HepG2 (cell line): ENCODE data around the gene AP1S3. TPM values are rescaled to one million over a fixed set of nuclear protein-coding genes. Genes with fewer than 3 reads are reported as not detected.

ENCODE experiments used
- DPF2 ChIP-seq: sonication (generic); formaldehyde crosslinking; IDR thresholded peaks from 2 replicates; pipeline ENCODE4 v1.4.0; 2020; ENCODE audit warnings: mild to moderate bottlenecking, low read depth, missing genetic modification reagents, borderline replicate concordance
- EZH2 ChIP-seq: conservative IDR thresholded peaks from 2 replicates; pipeline ENCODE4 v1.6.1; 2012; ENCODE audit warnings: mild to moderate bottlenecking, low read depth, low read length, moderate library complexity
- FOSL2 ChIP-seq: sonication (generic); formaldehyde crosslinking; IDR thresholded peaks from 2 replicates; pipeline ENCODE4 v1.4.0; 2020; ENCODE audit warnings: missing genetic modification reagents
- GTF2F1 ChIP-seq: fragments of 150-350 bp; IDR thresholded peaks from 2 replicates; pipeline ENCODE4 v1.6.1; 2014; ENCODE audit warnings: low read length
- JDP2 ChIP-seq: sonication (generic); formaldehyde crosslinking; IDR thresholded peaks from 2 replicates; pipeline ENCODE4 v1.8.1; 2022; ENCODE audit warnings: missing genetic modification reagents, borderline replicate concordance
- NFE2 ChIP-seq: sonication (generic); formaldehyde crosslinking; IDR thresholded peaks from 2 replicates; pipeline ENCODE4 v1.4.0; 2020; ENCODE audit warnings: missing genetic modification reagents
- STAG1 ChIP-seq: sonication (generic); formaldehyde crosslinking; IDR thresholded peaks from 2 replicates; pipeline ENCODE4 v1.4.0; 2020; ENCODE audit warnings: missing genetic modification reagents
- TRIM24 ChIP-seq: sonication (generic); formaldehyde crosslinking; IDR thresholded peaks from 2 replicates; pipeline ENCODE4 v1.8.0; 2022; ENCODE audit warnings: mild to moderate bottlenecking, missing genetic modification reagents
- ZNF431 ChIP-seq: sonication (generic); formaldehyde crosslinking; IDR thresholded peaks from 2 replicates; pipeline ENCODE4 v1.9.0; 2022; ENCODE audit warnings: missing genetic modification reagents, low read depth, mild to moderate bottlenecking, borderline replicate concordance
- ZNF781 ChIP-seq: sonication (generic); formaldehyde crosslinking; IDR thresholded peaks from 2 replicates; pipeline ENCODE4 v1.5.1; 2020; ENCODE audit warnings: borderline replicate concordance, mild to moderate bottlenecking, missing genetic modification reagents; ENCODE audit errors: not compliant biosample characterization
- polyA plus RNA-seq, 8 experiments: library from polyadenylated mRNA; depleted of rRNA in 3 of 8; stranded (reverse) in 7 of 8; unstranded in 1 of 8; fragments of >200 nt; fragmentation: Illumina TruSeq in 4 of 8; extraction: Trizol in 4 of 8; gene quantifications; 2 replicates each; pipeline versions ENCODE4 v1.2.1 to v1.2.3, GENCODE V29; 2011 to 2016; ENCODE audit warnings: low read depth in 4 of 8, missing spikeins in 1 of 8, mixed read lengths in 1 of 8; ENCODE audit not compliant: insufficient read depth in 1 of 8
- total RNA-seq, 5 experiments: library from RNA; depleted of rRNA; stranded (reverse); fragments of >200 nt; fragmentation: Illumina TruSeq; extraction: Trizol; gene quantifications; 2 replicates each; pipeline ENCODE4 v1.2.3, GENCODE V29; 2016; ENCODE audit warnings: low read depth in 1 of 5
- TF ChIP-seq, protein P1 (sequence below): sonication (generic); formaldehyde crosslinking; IDR thresholded peaks from 2 replicates; pipeline ENCODE4 v1.4.0; 2020; ENCODE audit warnings: missing genetic modification reagents
- TF ChIP-seq, protein P2 (sequence below): sonication (generic); formaldehyde crosslinking; IDR thresholded peaks from 2 replicates; pipeline ENCODE4 v1.5.1; 2020; ENCODE audit warnings: mild to moderate bottlenecking, missing genetic modification reagents, moderate library complexity
- TF ChIP-seq, protein P3 (sequence below): sonication (generic); formaldehyde crosslinking; IDR thresholded peaks from 2 replicates; pipeline ENCODE4 v1.8.0; 2022; ENCODE audit warnings: mild to moderate bottlenecking, missing genetic modification reagents, moderate library complexity
- TF ChIP-seq, protein P4 (sequence below): sonication (generic); formaldehyde crosslinking; IDR thresholded peaks from 2 replicates; pipeline ENCODE4 v1.9.0; 2021; ENCODE audit warnings: missing genetic modification reagents, borderline replicate concordance
- TF ChIP-seq, protein P5 (sequence below): sonication (generic); formaldehyde crosslinking; IDR thresholded peaks from 2 replicates; pipeline ENCODE4 v1.4.0; 2020; ENCODE audit warnings: mild to moderate bottlenecking, missing genetic modification reagents

Gene AP1S3
- total and polyA plus RNA-seq, 2 of the 13 experiments (the other 11 are each of a cell fraction or from before 2014, with no cell fraction given) = 3.0 to 16.3 TPM

DNA sequence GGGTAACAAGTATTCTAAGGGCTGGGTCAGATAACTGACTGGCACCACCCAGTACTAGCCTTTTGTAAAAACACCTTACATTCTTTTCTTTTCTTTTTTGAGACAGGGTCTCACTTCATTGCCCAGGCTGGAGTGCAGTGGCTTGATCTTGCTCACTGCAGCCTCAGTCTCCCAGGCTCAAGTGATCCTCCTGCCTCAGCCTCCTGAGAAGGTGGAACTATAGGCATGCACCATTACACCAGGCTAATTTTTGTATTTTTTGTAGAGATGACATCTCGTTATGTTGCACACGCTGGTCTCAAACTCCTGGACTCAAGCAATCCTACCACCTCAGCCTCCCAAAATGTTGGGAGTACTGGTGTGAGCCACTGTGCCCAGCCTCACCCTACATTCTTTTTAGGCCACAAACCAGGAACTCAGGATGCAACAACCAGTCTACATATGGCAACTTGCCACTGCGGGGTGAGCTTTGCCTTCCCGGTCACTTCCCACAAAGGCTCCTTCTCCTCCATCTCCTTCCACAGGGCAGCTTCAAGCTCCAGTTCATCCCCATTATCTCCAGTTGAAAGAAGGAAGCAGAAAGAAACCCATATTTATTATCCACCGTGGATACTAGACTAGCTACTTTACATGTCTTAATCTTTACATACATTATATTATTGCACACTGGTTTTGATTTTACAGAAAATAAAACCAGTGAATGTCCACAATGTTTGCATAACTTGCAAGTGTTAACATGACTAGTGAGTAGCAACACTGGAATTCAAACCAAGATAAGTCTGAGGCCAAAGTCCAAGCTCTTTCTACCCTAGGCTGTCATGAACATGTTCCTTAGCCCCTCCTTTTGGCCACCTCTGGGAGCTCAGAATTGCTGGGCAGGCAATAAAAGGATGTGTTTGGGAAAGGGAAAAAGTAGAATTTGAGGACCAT lies 23.7 kb upstream of the AP1S3 start (continued):
- TF ChIP-seq, protein P1, sequence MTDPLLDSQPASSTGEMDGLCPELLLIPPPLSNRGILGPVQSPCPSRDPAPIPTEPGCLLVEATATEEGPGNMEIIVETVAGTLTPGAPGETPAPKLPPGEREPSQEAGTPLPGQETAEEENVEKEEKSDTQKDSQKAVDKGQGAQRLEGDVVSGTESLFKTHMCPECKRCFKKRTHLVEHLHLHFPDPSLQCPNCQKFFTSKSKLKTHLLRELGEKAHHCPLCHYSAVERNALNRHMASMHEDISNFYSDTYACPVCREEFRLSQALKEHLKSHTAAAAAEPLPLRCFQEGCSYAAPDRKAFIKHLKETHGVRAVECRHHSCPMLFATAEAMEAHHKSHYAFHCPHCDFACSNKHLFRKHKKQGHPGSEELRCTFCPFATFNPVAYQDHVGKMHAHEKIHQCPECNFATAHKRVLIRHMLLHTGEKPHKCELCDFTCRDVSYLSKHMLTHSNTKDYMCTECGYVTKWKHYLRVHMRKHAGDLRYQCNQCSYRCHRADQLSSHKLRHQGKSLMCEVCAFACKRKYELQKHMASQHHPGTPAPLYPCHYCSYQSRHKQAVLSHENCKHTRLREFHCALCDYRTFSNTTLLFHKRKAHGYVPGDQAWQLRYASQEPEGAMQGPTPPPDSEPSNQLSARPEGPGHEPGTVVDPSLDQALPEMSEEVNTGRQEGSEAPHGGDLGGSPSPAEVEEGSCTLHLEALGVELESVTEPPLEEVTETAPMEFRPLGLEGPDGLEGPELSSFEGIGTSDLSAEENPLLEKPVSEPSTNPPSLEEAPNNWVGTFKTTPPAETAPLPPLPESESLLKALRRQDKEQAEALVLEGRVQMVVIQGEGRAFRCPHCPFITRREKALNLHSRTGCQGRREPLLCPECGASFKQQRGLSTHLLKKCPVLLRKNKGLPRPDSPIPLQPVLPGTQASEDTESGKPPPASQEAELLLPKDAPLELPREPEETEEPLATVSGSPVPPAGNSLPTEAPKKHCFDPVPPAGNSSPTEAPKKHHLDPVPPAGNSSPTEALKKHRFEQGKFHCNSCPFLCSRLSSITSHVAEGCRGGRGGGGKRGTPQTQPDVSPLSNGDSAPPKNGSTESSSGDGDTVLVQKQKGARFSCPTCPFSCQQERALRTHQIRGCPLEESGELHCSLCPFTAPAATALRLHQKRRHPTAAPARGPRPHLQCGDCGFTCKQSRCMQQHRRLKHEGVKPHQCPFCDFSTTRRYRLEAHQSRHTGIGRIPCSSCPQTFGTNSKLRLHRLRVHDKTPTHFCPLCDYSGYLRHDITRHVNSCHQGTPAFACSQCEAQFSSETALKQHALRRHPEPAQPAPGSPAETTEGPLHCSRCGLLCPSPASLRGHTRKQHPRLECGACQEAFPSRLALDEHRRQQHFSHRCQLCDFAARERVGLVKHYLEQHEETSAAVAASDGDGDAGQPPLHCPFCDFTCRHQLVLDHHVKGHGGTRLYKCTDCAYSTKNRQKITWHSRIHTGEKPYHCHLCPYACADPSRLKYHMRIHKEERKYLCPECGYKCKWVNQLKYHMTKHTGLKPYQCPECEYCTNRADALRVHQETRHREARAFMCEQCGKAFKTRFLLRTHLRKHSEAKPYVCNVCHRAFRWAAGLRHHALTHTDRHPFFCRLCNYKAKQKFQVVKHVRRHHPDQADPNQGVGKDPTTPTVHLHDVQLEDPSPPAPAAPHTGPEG (CRISPR knock-in tag) = no peak
- TF ChIP-seq EZH2 = no peak
- TF ChIP-seq JDP2 (CRISPR knock-in tag) = no peak
- no peak for TF ChIP-seq NFE2 (CRISPR knock-in tag)
- TF ChIP-seq, protein P2, sequence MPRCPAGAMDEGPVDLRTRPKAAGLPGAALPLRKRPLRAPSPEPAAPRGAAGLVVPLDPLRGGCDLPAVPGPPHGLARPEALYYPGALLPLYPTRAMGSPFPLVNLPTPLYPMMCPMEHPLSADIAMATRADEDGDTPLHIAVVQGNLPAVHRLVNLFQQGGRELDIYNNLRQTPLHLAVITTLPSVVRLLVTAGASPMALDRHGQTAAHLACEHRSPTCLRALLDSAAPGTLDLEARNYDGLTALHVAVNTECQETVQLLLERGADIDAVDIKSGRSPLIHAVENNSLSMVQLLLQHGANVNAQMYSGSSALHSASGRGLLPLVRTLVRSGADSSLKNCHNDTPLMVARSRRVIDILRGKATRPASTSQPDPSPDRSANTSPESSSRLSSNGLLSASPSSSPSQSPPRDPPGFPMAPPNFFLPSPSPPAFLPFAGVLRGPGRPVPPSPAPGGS (CRISPR knock-in tag) = no peak
- TF ChIP-seq, protein P3, sequence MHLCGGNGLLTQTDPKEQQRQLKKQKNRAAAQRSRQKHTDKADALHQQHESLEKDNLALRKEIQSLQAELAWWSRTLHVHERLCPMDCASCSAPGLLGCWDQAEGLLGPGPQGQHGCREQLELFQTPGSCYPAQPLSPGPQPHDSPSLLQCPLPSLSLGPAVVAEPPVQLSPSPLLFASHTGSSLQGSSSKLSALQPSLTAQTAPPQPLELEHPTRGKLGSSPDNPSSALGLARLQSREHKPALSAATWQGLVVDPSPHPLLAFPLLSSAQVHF = no peak
- no peak for TF ChIP-seq ZNF781
- TF ChIP-seq FOSL2 (CRISPR knock-in tag) = peak; percentile 96
- TF ChIP-seq STAG1 (CRISPR knock-in tag) = peak; percentile 46
- peak; percentile 83 for TF ChIP-seq DPF2 (CRISPR knock-in tag)
- TF ChIP-seq, protein P4, sequence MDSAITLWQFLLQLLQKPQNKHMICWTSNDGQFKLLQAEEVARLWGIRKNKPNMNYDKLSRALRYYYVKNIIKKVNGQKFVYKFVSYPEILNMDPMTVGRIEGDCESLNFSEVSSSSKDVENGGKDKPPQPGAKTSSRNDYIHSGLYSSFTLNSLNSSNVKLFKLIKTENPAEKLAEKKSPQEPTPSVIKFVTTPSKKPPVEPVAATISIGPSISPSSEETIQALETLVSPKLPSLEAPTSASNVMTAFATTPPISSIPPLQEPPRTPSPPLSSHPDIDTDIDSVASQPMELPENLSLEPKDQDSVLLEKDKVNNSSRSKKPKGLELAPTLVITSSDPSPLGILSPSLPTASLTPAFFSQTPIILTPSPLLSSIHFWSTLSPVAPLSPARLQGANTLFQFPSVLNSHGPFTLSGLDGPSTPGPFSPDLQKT (CRISPR knock-in tag) = no peak
- TF ChIP-seq GTF2F1 = no peak
- TF ChIP-seq TRIM24 (CRISPR knock-in tag) = peak; percentile 26; the same call in 1 of the 2 replicates
- no peak for TF ChIP-seq ZNF431
- TF ChIP-seq, protein P5, sequence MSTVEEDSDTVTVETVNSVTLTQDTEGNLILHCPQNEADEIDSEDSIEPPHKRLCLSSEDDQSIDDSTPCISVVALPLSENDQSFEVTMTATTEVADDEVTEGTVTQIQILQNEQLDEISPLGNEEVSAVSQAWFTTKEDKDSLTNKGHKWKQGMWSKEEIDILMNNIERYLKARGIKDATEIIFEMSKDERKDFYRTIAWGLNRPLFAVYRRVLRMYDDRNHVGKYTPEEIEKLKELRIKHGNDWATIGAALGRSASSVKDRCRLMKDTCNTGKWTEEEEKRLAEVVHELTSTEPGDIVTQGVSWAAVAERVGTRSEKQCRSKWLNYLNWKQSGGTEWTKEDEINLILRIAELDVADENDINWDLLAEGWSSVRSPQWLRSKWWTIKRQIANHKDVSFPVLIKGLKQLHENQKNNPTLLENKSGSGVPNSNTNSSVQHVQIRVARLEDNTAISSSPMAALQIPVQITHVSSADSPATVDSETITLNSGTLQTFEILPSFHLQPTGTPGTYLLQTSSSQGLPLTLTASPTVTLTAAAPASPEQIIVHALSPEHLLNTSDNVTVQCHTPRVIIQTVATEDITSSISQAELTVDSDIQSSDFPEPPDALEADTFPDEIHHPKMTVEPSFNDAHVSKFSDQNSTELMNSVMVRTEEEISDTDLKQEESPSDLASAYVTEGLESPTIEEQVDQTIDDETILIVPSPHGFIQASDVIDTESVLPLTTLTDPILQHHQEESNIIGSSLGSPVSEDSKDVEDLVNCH = no peak
